H1 (cell line): ENCODE measurements around the gene CADPS. TPM values are rescaled to one million over a fixed set of nuclear protein-coding genes. Genes with fewer than 3 reads are reported as not detected.

ENCODE experiments used
- CTCF ChIA-PET: fragments of 300-600 bp; sonication (Branson Sonifier 250); formaldehyde crosslinking; loops from one replicate; lab custom pipeline; 2021; ENCODE audit not compliant: partially characterized antibody; lab: Charles Lee
- POLR2A ChIA-PET: fragments of 300-600 bp; sonication (Branson Sonifier 250); formaldehyde crosslinking; loops from one replicate; lab custom pipeline; 2021; ENCODE audit warnings: inconsistent platforms; ENCODE audit not compliant: partially characterized antibody; lab: Charles Lee
- DNase-seq, 2 experiments: peaks; one replicate each; pipeline versions ENCODE4 v3.0.0 to v3.0.0-alpha.2; 2010 to 2022; ENCODE audit warnings: low spot score in 2 of 2, low read depth in 1 of 2, mixed read lengths in 1 of 2
- FAIRE-seq: peaks from 2 replicates; lab custom pipeline; 2011; peaks lifted over from hg19 to GRCh38; lab: Jason Lieb, UNC
- H2AFZ ChIP-seq: 2 replicates; pipeline ENCODE4 v1.8.1; 2012; ENCODE audit warnings: low read length, inconsistent platforms
- H2AK5ac ChIP-seq: 2 replicates; pipeline ENCODE4 v1.6.1; 2013; ENCODE audit warnings: low read depth, low read length
- H2BK120ac ChIP-seq: replicated peaks from 2 replicates; pipeline ENCODE3; 2013; ENCODE audit warnings: low read depth, low read length, inconsistent platforms
- H2BK12ac ChIP-seq: 2 replicates; pipeline ENCODE4 v1.6.1; 2013; ENCODE audit warnings: low read depth, low read length
- H2BK15ac ChIP-seq: 2 replicates; pipeline ENCODE4 v1.6.1; 2013; ENCODE audit warnings: low read length
- H2BK20ac ChIP-seq: 2 replicates; pipeline ENCODE4 v1.6.1; 2013; ENCODE audit warnings: low read length
- H2BK5ac ChIP-seq: 2 replicates; pipeline ENCODE4 v1.6.1; 2013; ENCODE audit warnings: low read depth, low read length
- H3K14ac ChIP-seq: 2 replicates; pipeline ENCODE4 v1.6.1; 2013; ENCODE audit warnings: inconsistent platforms; ENCODE audit not compliant: insufficient read length
- H3K18ac ChIP-seq: 2 replicates; pipeline ENCODE4 v1.6.1; 2013; ENCODE audit warnings: low read length; ENCODE audit errors: extremely low read depth
- H3K23ac ChIP-seq: 2 replicates; pipeline ENCODE4 v1.6.1; 2013; ENCODE audit warnings: inconsistent platforms; ENCODE audit not compliant: insufficient read length
- H3K23me2 ChIP-seq: 2 replicates; pipeline ENCODE4 v1.6.1; 2013; ENCODE audit warnings: low read depth, low read length
- H3K27ac ChIP-seq: 2 replicates; pipeline ENCODE4 v1.6.1; 2011; ENCODE audit warnings: low read depth, low read length, inconsistent platforms
- H3K27me3 ChIP-seq, 4 experiments: replicated peaks in 1 of 4; 1 replicate in 1 of 4; 2 replicates in 3 of 4; pipeline versions ENCODE4 v1.6.1 to v1.8.1; 2011 to 2013; ENCODE audit warnings: low read length in 3 of 4, mild to moderate bottlenecking in 3 of 4, inconsistent platforms in 2 of 4, mixed read lengths in 2 of 4, moderate library complexity in 1 of 4; ENCODE audit not compliant: control insufficient read depth in 3 of 4, insufficient read depth in 3 of 4; ENCODE audit errors: extremely low read depth in 1 of 4
- H3K36me3 ChIP-seq, 4 experiments: 2 replicates each; pipeline versions ENCODE4 v1.6.1 to v1.8.1; 2011 to 2013; ENCODE audit warnings: mild to moderate bottlenecking in 4 of 4, low read length in 3 of 4, moderate library complexity in 2 of 4, control low read depth in 1 of 4, inconsistent platforms in 1 of 4; ENCODE audit not compliant: insufficient read depth in 4 of 4, control insufficient read depth in 2 of 4
- H3K4ac ChIP-seq: replicated peaks from 2 replicates; pipeline ENCODE3; 2013; ENCODE audit warnings: low read length, low read depth, mixed read lengths, inconsistent platforms; ENCODE audit not compliant: insufficient read length
- H3K4me1 ChIP-seq, 4 experiments: replicated peaks in 1 of 4; 1 replicate in 1 of 4; 2 replicates in 3 of 4; pipeline versions ENCODE4 v1.6.1 to v1.8.1; 2011 to 2013; ENCODE audit warnings: low read length in 3 of 4, inconsistent platforms in 2 of 4, mixed read lengths in 1 of 4; ENCODE audit not compliant: insufficient read depth in 4 of 4, control insufficient read depth in 3 of 4
- H3K4me2 ChIP-seq, 2 experiments: 2 replicates each; pipeline versions ENCODE4 v1.6.1 to v1.8.1; 2011 to 2013; ENCODE audit warnings: low read depth in 2 of 2, low read length in 2 of 2, control low read depth in 1 of 2, inconsistent platforms in 1 of 2, mild to moderate bottlenecking in 1 of 2; ENCODE audit not compliant: insufficient read depth in 1 of 2
- H3K4me3 ChIP-seq, 4 experiments: fragments of 200-600, 300-600 bp in 1 of 4; sonication (generic), shearing (Covaris generic), sonication (Bioruptor Twin) in 1 of 4; 2 replicates each; pipeline versions ENCODE4 v1.5.1 to v1.8.1; 2011 to 2016; ENCODE audit warnings: low read length in 4 of 4, low read depth in 3 of 4, control low read depth in 2 of 4, inconsistent platforms in 2 of 4, mild to moderate bottlenecking in 2 of 4, mixed read lengths in 1 of 4, moderate library complexity in 1 of 4; ENCODE audit not compliant: insufficient read depth in 2 of 4; ENCODE audit errors: extremely low read depth in 1 of 4
- H3K56ac ChIP-seq: replicated peaks from 2 replicates; pipeline ENCODE3; 2013; ENCODE audit warnings: low read depth, mild to moderate bottlenecking, mixed read lengths, low read length, inconsistent platforms; ENCODE audit not compliant: insufficient read length
- H3K79me1 ChIP-seq: 2 replicates; pipeline ENCODE4 v1.6.1; 2013; ENCODE audit warnings: low read depth, low read length, control low read depth
- H3K79me2 ChIP-seq, 2 experiments: 2 replicates each; pipeline versions ENCODE4 v1.6.1 to v1.8.1; 2012 to 2013; ENCODE audit warnings: low read length in 2 of 2, mild to moderate bottlenecking in 2 of 2, inconsistent platforms in 1 of 2; ENCODE audit not compliant: insufficient read depth in 2 of 2, control insufficient read depth in 1 of 2
- H3K9ac ChIP-seq, 4 experiments: replicated peaks in 1 of 4; 1 replicate in 1 of 4; 2 replicates in 3 of 4; pipeline versions ENCODE4 v1.6.1 to v1.8.1; 2011 to 2013; ENCODE audit warnings: low read depth in 3 of 4, low read length in 3 of 4, control low read depth in 2 of 4, mild to moderate bottlenecking in 2 of 4, moderate library complexity in 2 of 4, inconsistent platforms in 1 of 4; ENCODE audit errors: extremely low read depth in 1 of 4
- H3K9me3 ChIP-seq, 2 experiments: 2 replicates each; pipeline versions ENCODE4 v1.6.1 to v1.8.1; 2012 to 2013; ENCODE audit warnings: mild to moderate bottlenecking in 2 of 2, moderate library complexity in 2 of 2, control low read depth in 1 of 2, inconsistent platforms in 1 of 2, low read depth in 1 of 2, low read length in 1 of 2, mixed read lengths in 1 of 2; ENCODE audit not compliant: insufficient read depth in 2 of 2
- H4K20me1 ChIP-seq, 2 experiments: replicated peaks in 1 of 2; 2 replicates each; pipeline versions ENCODE3 to v1.8.1; 2011 to 2013; ENCODE audit warnings: inconsistent platforms in 2 of 2, low read length in 2 of 2, mild to moderate bottlenecking in 1 of 2; ENCODE audit not compliant: insufficient read depth in 2 of 2, control insufficient read depth in 1 of 2
- H4K5ac ChIP-seq: 2 replicates; pipeline ENCODE4 v1.6.1; 2013; ENCODE audit warnings: low read length, low read depth, mixed read lengths, inconsistent platforms; ENCODE audit not compliant: insufficient read length
- H4K8ac ChIP-seq: 2 replicates; pipeline ENCODE4 v1.8.0; 2013; ENCODE audit warnings: mild to moderate bottlenecking, moderate library complexity, low read length, inconsistent platforms; ENCODE audit not compliant: insufficient read depth; ENCODE audit errors: extremely low read depth
- H4K91ac ChIP-seq: replicated peaks from 2 replicates; pipeline ENCODE3; 2013; ENCODE audit warnings: low read length, mixed read lengths, inconsistent platforms; ENCODE audit not compliant: insufficient read length
- POLR2A ChIP-seq, 2 experiments: IDR thresholded peaks; 1 replicate in 1 of 2; 2 replicates in 1 of 2; pipeline ENCODE4 v1.6.1; 2011; ENCODE audit warnings: low read depth in 2 of 2, low read length in 2 of 2, mild to moderate bottlenecking in 2 of 2; ENCODE audit errors: control extremely low read depth in 1 of 2
- WGBS, 2 experiments: shearing (Covaris generic) in 1 of 2; methylation state at CpG; one replicate each; pipeline versions ENCODE4 v1.1.6 to v1.1.7; 2013 to 2015; ENCODE audit warnings: low lambda C conversion rate in 2 of 2, mixed read lengths in 2 of 2, inconsistent platforms in 1 of 2, low coverage in 1 of 2, missing lambda C conversion rate in 1 of 2; ENCODE audit not compliant: insufficient replicate concordance in 2 of 2, insufficient coverage in 1 of 2, insufficient read length in 1 of 2; ENCODE audit errors: extremely low coverage in 1 of 2, missing lambda C conversion rate in 1 of 2; 5-methylcytosine and 5-hydroxymethylcytosine counted together
- polyA plus RNA-seq, 7 experiments: library from polyadenylated mRNA; depleted of rRNA in 3 of 7; stranded (reverse) in 5 of 7; unstranded in 2 of 7; fragments of >200 nt in 5 of 7; fragments of 200-250 nt in 2 of 7; gene quantifications; 1 replicate in 5 of 7; 2 replicates in 1 of 7; 4 replicates in 1 of 7; pipeline versions ENCODE4 v1.2.1 to v1.2.3, GENCODE V29; 2011 to 2013; ENCODE audit warnings: missing spikeins in 2 of 7, mixed read lengths in 2 of 7
- total RNA-seq: library from RNA; stranded (reverse); fragmentation: NEBNext Ultra II Directional; extraction: Animal tissue kit (Norgen Biotek cat#: 25700); gene quantifications from 2 replicates; pipeline ENCODE4 v1.2.1, GENCODE V29; 2021

The CADPS gene
- total and polyA plus RNA-seq, 2 of the 8 experiments (the other 6 are each of a cell fraction or from before 2014, with no cell fraction given), result 7.1 to 10.2 TPM

DNA sequence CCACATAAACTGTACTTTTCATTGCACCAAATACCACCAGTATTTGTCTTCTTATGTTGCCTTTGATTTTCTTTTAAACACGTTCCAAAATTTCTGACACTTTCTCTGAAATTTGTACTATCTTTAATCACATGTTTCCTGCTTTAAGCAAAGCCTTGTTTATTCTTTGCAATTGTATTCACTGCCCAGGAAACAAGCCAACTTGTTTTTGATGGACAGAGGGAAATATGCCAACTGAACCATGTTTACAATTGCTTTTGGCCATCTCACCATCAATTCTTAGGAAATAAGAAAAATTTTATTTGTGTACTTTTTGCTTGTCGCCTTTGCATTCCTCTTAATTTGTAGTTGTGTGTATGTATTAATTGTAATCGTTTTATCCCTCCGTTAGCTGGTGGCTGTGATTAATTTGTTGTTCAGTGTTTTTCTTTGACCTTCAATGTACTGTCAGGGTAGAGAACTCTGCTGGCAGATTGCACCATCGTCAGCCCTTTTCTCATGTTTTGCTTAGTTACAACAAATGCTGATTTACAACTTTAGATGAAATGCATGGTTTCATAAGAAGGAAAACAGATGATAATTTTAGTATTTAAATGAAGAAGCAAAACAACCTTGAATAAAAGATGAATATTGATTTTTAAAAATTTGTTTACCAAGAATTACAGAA lies 482.5 kb downstream of the CADPS start:
- H2AK5ac ChIP-seq, result no peak overlapping the region
- H2BK20ac ChIP-seq, result no peak overlapping the region
- H3K36me3 ChIP-seq, result no peaks in the 10 kb centered on the region
- peaks cover 0 to 3% (median 0%) of the 10 kb centered on the region in 4 experiments; a peak in 2 of 7 replicates for H3K27me3 ChIP-seq
- H3K9me3 ChIP-seq, result no peaks in the 10 kb centered on the region
- H3K18ac ChIP-seq, result no peak overlapping the region
- no peak overlapping the region for H3K9ac ChIP-seq
- POLR2A ChIA-PET, result no interaction called here
- H2BK120ac ChIP-seq, result no peak overlapping the region
- H3K4ac ChIP-seq, result no peak overlapping the region
- no peak overlapping the region for H3K23ac ChIP-seq
- H3K56ac ChIP-seq, result no peak overlapping the region
- DNase-seq (no peak), FAIRE-seq (no peak)
- H3K14ac ChIP-seq, result no peak overlapping the region
- no peak overlapping the region for H4K8ac ChIP-seq
- no peak overlapping the region for H2BK5ac ChIP-seq
- no peak overlapping the region for H2BK12ac ChIP-seq
- H4K20me1 ChIP-seq, result no peaks in the 10 kb centered on the region
- H3K27ac ChIP-seq, result no peak overlapping the region
- H3K23me2 ChIP-seq, result no peaks in the 10 kb centered on the region
- no peaks in the 10 kb centered on the region for H3K4me1 ChIP-seq
- H3K4me3 ChIP-seq, result no peak overlapping the region
- no peak overlapping the region for H3K4me2 ChIP-seq
- no peak overlapping the region for H4K5ac ChIP-seq
- H2AFZ ChIP-seq, result no peak overlapping the region
- H3K79me2 ChIP-seq, result no peaks in the 10 kb centered on the region
- H2BK15ac ChIP-seq, result no peak overlapping the region
- WGBS, 2 experiments, result 75% methylated on average over 5 of the region's 5 CpGs; no CpG with 5 or more reads in 1 of the 2 experiments
- H3K79me1 ChIP-seq, result no peaks in the 10 kb centered on the region
- CTCF ChIA-PET, result interaction anchor here (0.6 kb wide), 1 partner anchor 1097 kb away, joined by 3 read pairs; no protein-coding TSS in a partner anchor
- no peak overlapping the region for H4K91ac ChIP-seq
- TF ChIP-seq POLR2A (IDR thresholded peaks at IDR 0.05; ENCODE audit: control extremely low read depth in 1 of 2, low read depth in 2 of 2, low read length in 2 of 2), result no peak
